Adrenal gland (tissue), 5 donors: ENCODE results near the gene MYPN.

Experiments
- POLR2A ChIP-seq, 2 donors: fragments of 450-650 bp; IDR thresholded peaks; one replicate each; pipeline ENCODE4 v1.6.1; 2017; ENCODE audit warnings: antibody characterized with exemption in 2 of 2, mild to moderate bottlenecking in 2 of 2, moderate library complexity in 1 of 2
- TF ChIP-seq, protein P1 (sequence below), 6 experiments: fragments of 450-650 bp in 4 of 6; fragments of 200-600 bp in 2 of 6; sonication (generic) in 1 of 6; IDR thresholded peaks; 1 replicate in 5 of 6; 2 replicates in 1 of 6; pipeline versions ENCODE4 v1.5.1 to v1.8.0; 2016 to 2021; ENCODE audit warnings: antibody characterized with exemption in 6 of 6, mild to moderate bottlenecking in 2 of 6, moderate library complexity in 1 of 6
- donor health status: DM: no; HTN: no; CAD: no.

DNA sequence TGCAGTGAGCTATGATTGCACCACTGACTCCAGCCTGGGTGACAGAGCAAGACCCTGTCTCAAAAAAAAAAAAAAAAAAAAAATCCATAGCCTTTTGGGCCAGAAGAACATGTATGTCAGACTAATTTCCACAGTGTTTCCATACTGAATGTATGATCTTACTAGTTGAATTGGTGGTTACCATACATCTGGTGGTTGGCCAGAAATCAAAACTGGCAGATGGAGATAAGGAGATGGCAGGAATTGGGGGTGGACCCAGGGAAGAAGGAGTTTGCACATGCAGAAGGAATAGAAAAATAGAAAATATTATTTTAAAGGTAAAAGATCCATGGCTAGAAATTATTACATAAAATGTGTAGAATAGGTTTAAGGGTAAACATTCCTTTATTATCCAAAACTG, 126.3 kb downstream of the MYPN start:
- TF ChIP-seq, protein P1, sequence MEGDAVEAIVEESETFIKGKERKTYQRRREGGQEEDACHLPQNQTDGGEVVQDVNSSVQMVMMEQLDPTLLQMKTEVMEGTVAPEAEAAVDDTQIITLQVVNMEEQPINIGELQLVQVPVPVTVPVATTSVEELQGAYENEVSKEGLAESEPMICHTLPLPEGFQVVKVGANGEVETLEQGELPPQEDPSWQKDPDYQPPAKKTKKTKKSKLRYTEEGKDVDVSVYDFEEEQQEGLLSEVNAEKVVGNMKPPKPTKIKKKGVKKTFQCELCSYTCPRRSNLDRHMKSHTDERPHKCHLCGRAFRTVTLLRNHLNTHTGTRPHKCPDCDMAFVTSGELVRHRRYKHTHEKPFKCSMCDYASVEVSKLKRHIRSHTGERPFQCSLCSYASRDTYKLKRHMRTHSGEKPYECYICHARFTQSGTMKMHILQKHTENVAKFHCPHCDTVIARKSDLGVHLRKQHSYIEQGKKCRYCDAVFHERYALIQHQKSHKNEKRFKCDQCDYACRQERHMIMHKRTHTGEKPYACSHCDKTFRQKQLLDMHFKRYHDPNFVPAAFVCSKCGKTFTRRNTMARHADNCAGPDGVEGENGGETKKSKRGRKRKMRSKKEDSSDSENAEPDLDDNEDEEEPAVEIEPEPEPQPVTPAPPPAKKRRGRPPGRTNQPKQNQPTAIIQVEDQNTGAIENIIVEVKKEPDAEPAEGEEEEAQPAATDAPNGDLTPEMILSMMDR (IDR thresholded peaks at IDR 0.05), result no peak
- TF ChIP-seq POLR2A (IDR thresholded peaks at IDR 0.05), result no peak
